Gastrocnemius medialis (tissue), 4 donors: ENCODE data around the gene HTRA3. TPM values are rescaled to one million over a fixed set of nuclear protein-coding genes. Genes with fewer than 3 reads are reported as not detected.

Experiments used
- ATAC-seq, 2 donors: fragments of 150-250 bp; one replicate each; pipeline ENCODE4 v1.9.1; 2016
- DNase-seq, 2 donors: peaks; one replicate each; pipeline ENCODE4 v3.0.0-alpha.2; 2019
- H3K27ac ChIP-seq, 4 donors: fragments of 200-600 bp; sonication (generic); 1 replicate in 1 of 4; 2 replicates in 3 of 4; pipeline ENCODE4 v1.5.1; 2016 to 2018; ENCODE audit warnings: mild to moderate bottlenecking in 2 of 4, moderate library complexity in 1 of 4
- H3K27me3 ChIP-seq, 3 donors: fragments of 200-600 bp; sonication (generic) in 2 of 3; 1 replicate in 1 of 3; 2 replicates in 2 of 3; pipeline versions ENCODE4 v1.5.1 to v1.6.0; 2016 to 2019; ENCODE audit warnings: mild to moderate bottlenecking in 1 of 3, moderate library complexity in 1 of 3
- H3K36me3 ChIP-seq, 2 donors: fragments of 200-600 bp; sonication (generic) in 1 of 2; one replicate each; pipeline ENCODE4 v1.5.1; 2017 to 2018
- H3K4me1 ChIP-seq, 2 donors: fragments of 200-600 bp; sonication (generic) in 1 of 2; one replicate each; pipeline ENCODE4 v1.5.1; 2016 to 2017; ENCODE audit warnings: mild to moderate bottlenecking in 2 of 2
- H3K4me3 ChIP-seq, 4 donors: fragments of 200-600 bp; sonication (generic) in 3 of 4; 1 replicate in 1 of 4; 2 replicates in 3 of 4; pipeline ENCODE4 v1.5.1; 2016 to 2019; ENCODE audit warnings: mild to moderate bottlenecking in 2 of 4
- H3K9me3 ChIP-seq, 3 donors: fragments of 200-600 bp; sonication (generic) in 2 of 3; 1 replicate in 1 of 3; 2 replicates in 2 of 3; pipeline ENCODE4 v1.5.1; 2016 to 2019
- CTCF ChIP-seq, 5 experiments: fragments of 450-650 bp in 3 of 5; fragments of 200-600 bp in 2 of 5; sonication (generic) in 2 of 5; IDR thresholded peaks in 4 of 5; conservative IDR thresholded peaks in 1 of 5; 1 replicate in 4 of 5; 2 replicates in 1 of 5; pipeline ENCODE4 v1.5.1; 2016 to 2019; ENCODE audit warnings: antibody characterized with exemption in 5 of 5, mild to moderate bottlenecking in 3 of 5, moderate library complexity in 3 of 5
- POLR2A ChIP-seq, 2 donors: fragments of 450-650 bp; IDR thresholded peaks; one replicate each; pipeline ENCODE4 v1.6.1; 2017; ENCODE audit warnings: antibody characterized with exemption in 2 of 2, mild to moderate bottlenecking in 2 of 2, moderate library complexity in 2 of 2
- in situ Hi-C, 4 donors: fragments of 200-750 bp; cut with MboI; loops; one replicate each; pipeline versions ENCODE4 v1.15.0 to v1.8.0; 2017; ENCODE audit warnings: low sequenced_read_pairs in 4 of 4
- intact Hi-C: fragments of 100-400 bp; cut with DNase I; formaldehyde crosslinking; loops from one replicate; pipeline ENCODE4 v1.15.1; 2023; ENCODE audit warnings: low total_unique reads
- total RNA-seq, 4 donors: library from RNA; depleted of rRNA; stranded (reverse); fragments of >200 nt; gene quantifications; one replicate each; pipeline versions ENCODE4 v1.1.0 to v1.2.3, GENCODE V29; 2016

Gene HTRA3
- total RNA-seq, 4 donors from 2014 or later: 8.4 to 22.2 (median 16.0) TPM

- H3K36me3 ChIP-seq: no peaks in the 10 kb centered on the region
- in situ Hi-C loops: no loop called here
Measured at GRCh38 chr4:8233672-8234484, 35.7 kb upstream of the HTRA3 start.

GRCh38 chr4:8234715-8235114, 34.8 kb upstream of the HTRA3 start:
- no peaks in the 10 kb centered on the region for H3K4me1 ChIP-seq
- ATAC-seq (no peak), DNase-seq (no peak)
- intact Hi-C loops (loop anchor here (5.0 kb wide), 1 partner anchor 57 kb away; no protein-coding TSS in a partner anchor), in situ Hi-C loops (no loop called here)
- H3K27ac ChIP-seq: no peak overlapping the region
- H3K4me3 ChIP-seq: no peak overlapping the region
- TF ChIP-seq CTCF (IDR thresholded peaks at IDR 0.05 in 4 of 5, conservative IDR thresholded peaks at IDR 0.05 in 1 of 5): no peak
- no peak for TF ChIP-seq POLR2A (IDR thresholded peaks at IDR 0.05)
- H3K27me3 ChIP-seq: no peaks in the 10 kb centered on the region
- no peaks in the 10 kb centered on the region for H3K9me3 ChIP-seq
- no peaks in the 10 kb centered on the region for H3K36me3 ChIP-seq

More at GRCh38 chr4:8233672-8234484, 35.7 kb upstream of the HTRA3 start:
- TF ChIP-seq POLR2A (IDR thresholded peaks at IDR 0.05): no peak
- TF ChIP-seq CTCF (IDR thresholded peaks at IDR 0.05 in 4 of 5, conservative IDR thresholded peaks at IDR 0.05 in 1 of 5): no peak
- ATAC-seq: no peak
- Histone ChIP-seq H3K9me3 (no peaks in the 10 kb centered on the region), H3K27me3 (no peaks in the 10 kb centered on the region), H3K27ac (no peak overlapping the region), H3K4me1 (peaks cover 2 to 3% of the 10 kb centered on the region in 2 donors), H3K4me3 (no peak overlapping the region)
- DNase-seq: no peak
- intact Hi-C loops: no loop called here

DNA sequence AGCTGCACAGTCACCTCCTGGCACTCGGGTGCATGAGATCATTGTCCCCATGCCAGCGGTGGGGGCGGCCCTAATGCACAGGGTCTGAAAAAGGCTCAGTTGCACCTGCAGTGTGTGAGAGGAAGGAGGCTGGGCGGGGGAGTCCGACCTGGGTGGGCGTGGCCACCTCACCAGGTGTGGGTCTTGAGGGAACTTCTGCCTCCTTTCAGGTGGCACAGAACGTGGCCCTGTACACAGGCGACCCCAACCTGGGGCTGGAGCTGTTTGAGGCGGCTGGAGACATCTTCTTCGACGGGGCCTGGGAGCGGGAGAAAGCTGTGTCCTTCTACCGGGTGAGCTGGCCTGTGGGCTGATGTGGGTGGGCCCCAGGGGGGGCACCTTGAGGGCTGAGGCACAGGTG, 34.3 kb upstream of the HTRA3 start:
- Histone ChIP-seq H3K4me3 (no peak overlapping the region), H3K27ac (no peak overlapping the region), H3K36me3 (no peaks in the 10 kb centered on the region), H3K4me1 (no peaks in the 10 kb centered on the region), H3K9me3 (no peaks in the 10 kb centered on the region), H3K27me3 (no peaks in the 10 kb centered on the region)
- in situ Hi-C loops: no loop called here
- ATAC-seq (no peak), DNase-seq (no peak)
- TF ChIP-seq POLR2A (IDR thresholded peaks at IDR 0.05): no peak
- no peak for TF ChIP-seq CTCF (IDR thresholded peaks at IDR 0.05 in 4 of 5, conservative IDR thresholded peaks at IDR 0.05 in 1 of 5)
- intact Hi-C loops: loop anchor here (5.0 kb wide), 1 partner anchor 58 kb away; no protein-coding TSS in a partner anchor

DNA sequence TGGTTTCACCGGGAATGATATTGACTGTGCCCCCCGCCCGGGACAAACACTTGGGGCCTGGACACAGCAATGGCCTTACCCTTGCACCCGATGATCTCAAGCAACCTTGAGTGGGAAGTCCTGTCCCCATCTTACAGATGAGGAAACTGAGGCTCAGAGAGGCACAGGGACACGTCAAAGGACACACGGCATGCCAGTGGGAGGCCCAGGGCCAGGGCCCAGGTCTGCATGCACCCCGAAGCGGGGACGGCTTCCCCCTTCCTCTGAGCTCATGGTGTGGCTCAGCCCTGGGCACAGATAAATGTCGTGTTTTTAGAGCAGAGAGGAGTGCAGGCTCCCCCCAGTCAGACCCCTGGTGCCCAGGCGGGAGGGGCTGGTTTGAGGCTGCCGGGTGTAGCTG, 33.9 kb upstream of the HTRA3 start:
- ATAC-seq: no peak
- Histone ChIP-seq H3K27ac (no peak overlapping the region), H3K4me3 (no peak overlapping the region), H3K4me1 (no peaks in the 10 kb centered on the region), H3K27me3 (no peaks in the 10 kb centered on the region), H3K9me3 (no peaks in the 10 kb centered on the region), H3K36me3 (no peaks in the 10 kb centered on the region)
- intact Hi-C loops (loop anchor here (5.0 kb wide), 1 partner anchor 58 kb away; no protein-coding TSS in a partner anchor), in situ Hi-C loops (no loop called here)
- no peak for TF ChIP-seq CTCF (IDR thresholded peaks at IDR 0.05 in 4 of 5, conservative IDR thresholded peaks at IDR 0.05 in 1 of 5)
- no peak for TF ChIP-seq POLR2A (IDR thresholded peaks at IDR 0.05)
- no peak for DNase-seq
